Measurements from ENCODE around the gene PLPPR1. TPM values are rescaled to one million over a fixed set of nuclear protein-coding genes. Genes with fewer than 3 reads are reported as not detected.
A peak's percentile ranks its signal among the peaks of the same experiment; 100 is the strongest.

Gene PLPPR1
- polyA plus RNA-seq, 4 donors, result 0.16 to 1.6 TPM; not detected in 2

DNA sequence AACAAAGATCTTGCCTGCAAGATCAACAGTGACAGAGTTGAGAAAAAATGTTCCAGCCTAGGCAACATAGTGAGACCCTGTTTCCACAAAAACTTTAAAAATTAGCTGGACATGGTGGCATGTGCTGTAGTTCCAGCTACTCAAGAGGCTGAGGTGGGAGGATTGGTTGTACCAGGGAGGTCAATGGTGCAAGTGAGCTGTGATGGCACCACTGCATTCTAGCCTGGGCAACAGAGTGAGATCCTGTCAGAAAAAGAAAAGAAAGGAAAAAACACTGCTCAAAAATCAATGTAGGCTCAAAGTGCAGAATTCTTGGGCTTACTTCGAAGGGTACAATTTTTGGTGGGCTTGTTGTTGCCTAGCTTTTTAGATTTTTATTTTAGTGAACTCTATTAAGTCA, 145.4 kb downstream of the PLPPR1 start:
- Histone ChIP-seq H3K9me3 (ENCODE audit: control insufficient read depth in 2 of 2, insufficient read depth in 1 of 2, low read depth in 1 of 2, low read length in 1 of 2) (peaks cover 0 to 3% of the 10 kb centered on the region in 2 donors), H3K4me3 (ENCODE audit: low read depth in 1 of 3, low read length in 3 of 3) (no peak overlapping the region), H3K36me3 (ENCODE audit: control insufficient read depth in 3 of 3, insufficient read depth in 2 of 3, low read depth in 1 of 3, low read length in 3 of 3) (no peaks in the 10 kb centered on the region), H3K27ac (ENCODE audit: low read depth in 1 of 3, low read length in 2 of 3) (no peak overlapping the region), H3K27me3 (ENCODE audit: control insufficient read depth in 3 of 3, insufficient read depth in 3 of 3, low read length in 3 of 3) (no peaks in the 10 kb centered on the region), H3K4me1 (ENCODE audit: control insufficient read depth in 3 of 3, insufficient read depth in 2 of 3, low read depth in 1 of 3, low read length in 2 of 3) (no peaks in the 10 kb centered on the region)
- no peak for FAIRE-seq
- DNase-seq, result no peak
- 71 to 82% (median 80%) methylated on average over 1 of the region's 1 CpG for WGBS, 3 donors

- WGBS, 3 donors, result 93 to 98% (median 94%) methylated on average over 5 of the region's 5 CpGs
- no peaks in the 10 kb centered on the region for H3K4me1 ChIP-seq (ENCODE audit: control insufficient read depth in 3 of 3, insufficient read depth in 2 of 3, low read depth in 1 of 3, low read length in 2 of 3)
- H3K36me3 ChIP-seq (ENCODE audit: control insufficient read depth in 3 of 3, insufficient read depth in 2 of 3, low read depth in 1 of 3, low read length in 3 of 3), result no peaks in the 10 kb centered on the region
- no peak overlapping the region for H3K4me3 ChIP-seq (ENCODE audit: low read depth in 1 of 3, low read length in 3 of 3)
- FAIRE-seq (no peak), DNase-seq (no peak)
- H3K27me3 ChIP-seq (ENCODE audit: control insufficient read depth in 3 of 3, insufficient read depth in 3 of 3, low read length in 3 of 3), result no peaks in the 10 kb centered on the region
- H3K27ac ChIP-seq (ENCODE audit: low read depth in 1 of 3, low read length in 2 of 3), result no peak overlapping the region
- peaks cover 0 to 3% of the 10 kb centered on the region in 2 donors for H3K9me3 ChIP-seq (ENCODE audit: control insufficient read depth in 2 of 2, insufficient read depth in 1 of 2, low read depth in 1 of 2, low read length in 1 of 2)
Observed at GRCh38 chr9:101176384-101176783, 147.9 kb downstream of the PLPPR1 start.

DNA sequence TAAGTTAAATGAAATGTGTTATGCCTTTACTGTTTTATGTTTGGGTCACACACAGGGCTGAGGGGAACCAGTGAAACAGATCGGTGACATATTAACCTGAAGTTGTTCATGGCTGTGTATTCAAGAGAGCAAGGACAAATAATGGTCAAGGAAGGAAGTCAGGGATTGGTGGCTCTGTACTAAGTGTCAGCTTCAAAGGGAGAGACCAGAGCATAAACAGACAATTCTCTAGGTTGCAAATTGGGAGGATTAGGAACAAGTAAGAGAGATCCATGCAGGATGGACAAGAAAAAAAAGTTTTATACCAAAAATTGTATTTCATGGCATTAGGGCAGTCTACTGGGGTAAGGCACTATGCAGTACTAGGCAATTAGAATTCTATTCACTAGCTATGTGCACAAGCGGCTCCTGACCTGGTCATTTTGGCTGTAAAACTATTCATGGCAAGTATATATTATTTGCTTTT, 156.3 kb downstream of the PLPPR1 start:
- no peak overlapping the region for H3K4me3 ChIP-seq (ENCODE audit: low read depth in 1 of 3, low read length in 3 of 3)

DNA sequence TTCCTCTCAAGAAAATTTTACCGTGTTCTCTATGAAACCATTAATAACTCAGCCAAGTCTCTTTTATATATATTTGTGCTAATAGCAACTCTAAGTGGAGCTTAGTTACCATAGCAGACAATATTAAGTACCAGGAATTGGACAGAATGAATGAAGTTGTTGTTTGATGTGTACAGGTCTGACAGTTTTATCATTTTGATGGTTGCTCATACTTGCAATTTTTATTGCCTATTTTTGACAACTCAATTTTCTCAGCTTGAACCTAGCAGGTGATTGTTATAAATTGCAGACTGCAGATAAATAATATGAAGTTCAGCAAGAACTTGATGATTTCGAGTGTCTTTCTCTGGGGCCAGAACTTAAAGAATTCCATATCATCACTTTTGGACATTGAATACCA, 163.2 kb downstream of the PLPPR1 start:
- DNase-seq (no peak), FAIRE-seq (no peak)
- H3K9me3 ChIP-seq (ENCODE audit: control insufficient read depth in 2 of 2, insufficient read depth in 1 of 2, low read depth in 1 of 2, low read length in 1 of 2), result no peaks in the 10 kb centered on the region
- no peak overlapping the region for H3K27ac ChIP-seq (ENCODE audit: low read depth in 1 of 3, low read length in 2 of 3)
- 76 to 91% (median 85%) methylated on average over 2 of the region's 2 CpGs for WGBS, 3 donors
- H3K27me3 ChIP-seq (ENCODE audit: control insufficient read depth in 3 of 3, insufficient read depth in 3 of 3, low read length in 3 of 3), result no peaks in the 10 kb centered on the region
- H3K4me1 ChIP-seq (ENCODE audit: control insufficient read depth in 3 of 3, insufficient read depth in 2 of 3, low read depth in 1 of 3, low read length in 2 of 3), result no peaks in the 10 kb centered on the region
- H3K36me3 ChIP-seq (ENCODE audit: control insufficient read depth in 3 of 3, insufficient read depth in 2 of 3, low read depth in 1 of 3, low read length in 3 of 3), result no peaks in the 10 kb centered on the region
- no peak overlapping the region for H3K4me3 ChIP-seq (ENCODE audit: low read depth in 1 of 3, low read length in 3 of 3)

More for the DNA sequence above, 156.3 kb downstream of the PLPPR1 start:
- FAIRE-seq, result no peak
- Histone ChIP-seq H3K36me3 (ENCODE audit: control insufficient read depth in 3 of 3, insufficient read depth in 2 of 3, low read depth in 1 of 3, low read length in 3 of 3) (no peaks in the 10 kb centered on the region), H3K27ac (ENCODE audit: low read depth in 1 of 3, low read length in 2 of 3) (no peak overlapping the region), H3K4me1 (ENCODE audit: control insufficient read depth in 3 of 3, insufficient read depth in 2 of 3, low read depth in 1 of 3, low read length in 2 of 3) (no peaks in the 10 kb centered on the region), H3K27me3 (ENCODE audit: control insufficient read depth in 3 of 3, insufficient read depth in 3 of 3, low read length in 3 of 3) (no peaks in the 10 kb centered on the region), H3K9me3 (ENCODE audit: control insufficient read depth in 2 of 2, insufficient read depth in 1 of 2, low read depth in 1 of 2, low read length in 1 of 2) (no peaks in the 10 kb centered on the region)
- peak in 1 of 2 donors; percentile 8 for DNase-seq
- 40 to 54% (median 53%) methylated on average over 2 of the region's 2 CpGs for WGBS, 3 donors

- no peaks in the 10 kb centered on the region for H3K4me1 ChIP-seq (ENCODE audit: control insufficient read depth in 3 of 3, insufficient read depth in 2 of 3, low read depth in 1 of 3, low read length in 2 of 3)
- H3K9me3 ChIP-seq (ENCODE audit: control insufficient read depth in 2 of 2, insufficient read depth in 1 of 2, low read depth in 1 of 2, low read length in 1 of 2), result no peaks in the 10 kb centered on the region
- no peaks in the 10 kb centered on the region for H3K27me3 ChIP-seq (ENCODE audit: control insufficient read depth in 3 of 3, insufficient read depth in 3 of 3, low read length in 3 of 3)
- H3K4me3 ChIP-seq (ENCODE audit: low read depth in 1 of 3, low read length in 3 of 3), result no peak overlapping the region
- DNase-seq (no peak), FAIRE-seq (no peak)
- no peaks in the 10 kb centered on the region for H3K36me3 ChIP-seq (ENCODE audit: control insufficient read depth in 3 of 3, insufficient read depth in 2 of 3, low read depth in 1 of 3, low read length in 3 of 3)
- WGBS, 3 donors, result 67 to 83% (median 79%) methylated on average over 4 of the region's 4 CpGs
- H3K27ac ChIP-seq (ENCODE audit: low read depth in 1 of 3, low read length in 2 of 3), result no peak overlapping the region
Observed at GRCh38 chr9:101197026-101197425, 168.5 kb downstream of the PLPPR1 start.

- 74 to 79% (median 78%) methylated on average over 2 of the region's 2 CpGs for WGBS, 3 donors
- FAIRE-seq (no peak), DNase-seq (no peak)
- no peaks in the 10 kb centered on the region for H3K27me3 ChIP-seq (ENCODE audit: control insufficient read depth in 3 of 3, insufficient read depth in 3 of 3, low read length in 3 of 3)
- H3K9me3 ChIP-seq (ENCODE audit: control insufficient read depth in 2 of 2, insufficient read depth in 1 of 2, low read depth in 1 of 2, low read length in 1 of 2), result no peaks in the 10 kb centered on the region
- no peak overlapping the region for H3K27ac ChIP-seq (ENCODE audit: low read depth in 1 of 3, low read length in 2 of 3)
- no peaks in the 10 kb centered on the region for H3K4me1 ChIP-seq (ENCODE audit: control insufficient read depth in 3 of 3, insufficient read depth in 2 of 3, low read depth in 1 of 3, low read length in 2 of 3)
- H3K4me3 ChIP-seq (ENCODE audit: low read depth in 1 of 3, low read length in 3 of 3), result no peak overlapping the region
- no peaks in the 10 kb centered on the region for H3K36me3 ChIP-seq (ENCODE audit: control insufficient read depth in 3 of 3, insufficient read depth in 2 of 3, low read depth in 1 of 3, low read length in 3 of 3)
Observed at GRCh38 chr9:101200852-101201251, 172.3 kb downstream of the PLPPR1 start.

GRCh38 chr9:101201630-101202029, 173.1 kb downstream of the PLPPR1 start:
- no peaks in the 10 kb centered on the region for H3K4me1 ChIP-seq (ENCODE audit: control insufficient read depth in 3 of 3, insufficient read depth in 2 of 3, low read depth in 1 of 3, low read length in 2 of 3)
- H3K4me3 ChIP-seq (ENCODE audit: low read depth in 1 of 3, low read length in 3 of 3), result no peak overlapping the region
- WGBS, 3 donors, result 9 to 30% (median 13%) methylated on average over 2 of the region's 2 CpGs
- no peaks in the 10 kb centered on the region for H3K9me3 ChIP-seq (ENCODE audit: control insufficient read depth in 2 of 2, insufficient read depth in 1 of 2, low read depth in 1 of 2, low read length in 1 of 2)
- DNase-seq (no peak), FAIRE-seq (no peak)
- H3K36me3 ChIP-seq (ENCODE audit: control insufficient read depth in 3 of 3, insufficient read depth in 2 of 3, low read depth in 1 of 3, low read length in 3 of 3), result no peaks in the 10 kb centered on the region
- H3K27me3 ChIP-seq (ENCODE audit: control insufficient read depth in 3 of 3, insufficient read depth in 3 of 3, low read length in 3 of 3), result no peaks in the 10 kb centered on the region
- no peak overlapping the region for H3K27ac ChIP-seq (ENCODE audit: low read depth in 1 of 3, low read length in 2 of 3)

GRCh38 chr9:101209670-101210069, 181.1 kb downstream of the PLPPR1 start:
- H3K4me3 ChIP-seq (ENCODE audit: low read depth in 1 of 3, low read length in 3 of 3), result no peak overlapping the region
- no peaks in the 10 kb centered on the region for H3K36me3 ChIP-seq (ENCODE audit: control insufficient read depth in 3 of 3, insufficient read depth in 2 of 3, low read depth in 1 of 3, low read length in 3 of 3)
- no peak overlapping the region for H3K27ac ChIP-seq (ENCODE audit: low read depth in 1 of 3, low read length in 2 of 3)
- no peaks in the 10 kb centered on the region for H3K4me1 ChIP-seq (ENCODE audit: control insufficient read depth in 3 of 3, insufficient read depth in 2 of 3, low read depth in 1 of 3, low read length in 2 of 3)
- H3K27me3 ChIP-seq (ENCODE audit: control insufficient read depth in 3 of 3, insufficient read depth in 3 of 3, low read length in 3 of 3), result no peaks in the 10 kb centered on the region
- DNase-seq, result no peak
- no peak for FAIRE-seq
- WGBS, 3 donors, result 78 to 82% (median 79%) methylated on average over 4 of the region's 4 CpGs
- no peaks in the 10 kb centered on the region for H3K9me3 ChIP-seq (ENCODE audit: control insufficient read depth in 2 of 2, insufficient read depth in 1 of 2, low read depth in 1 of 2, low read length in 1 of 2)

GRCh38 chr9:101212661-101213060, 184.1 kb downstream of the PLPPR1 start:
- H3K27ac ChIP-seq (ENCODE audit: low read depth in 1 of 3, low read length in 2 of 3), result no peak overlapping the region
- DNase-seq (no peak), FAIRE-seq (no peak)
- no peaks in the 10 kb centered on the region for H3K9me3 ChIP-seq (ENCODE audit: control insufficient read depth in 2 of 2, insufficient read depth in 1 of 2, low read depth in 1 of 2, low read length in 1 of 2)
- 70 to 79% (median 79%) methylated on average over 2 of the region's 2 CpGs for WGBS, 3 donors
- no peak overlapping the region for H3K4me3 ChIP-seq (ENCODE audit: low read depth in 1 of 3, low read length in 3 of 3)
- no peaks in the 10 kb centered on the region for H3K36me3 ChIP-seq (ENCODE audit: control insufficient read depth in 3 of 3, insufficient read depth in 2 of 3, low read depth in 1 of 3, low read length in 3 of 3)
- H3K4me1 ChIP-seq (ENCODE audit: control insufficient read depth in 3 of 3, insufficient read depth in 2 of 3, low read depth in 1 of 3, low read length in 2 of 3), result no peaks in the 10 kb centered on the region
- no peaks in the 10 kb centered on the region for H3K27me3 ChIP-seq (ENCODE audit: control insufficient read depth in 3 of 3, insufficient read depth in 3 of 3, low read length in 3 of 3)

Measured in small intestine (tissue), 7 donors.